Lower lobe of right lung (tissue), 2 donors: Measurements from ENCODE around the gene RNF138. TPM values are rescaled to one million over a fixed set of nuclear protein-coding genes. Genes with fewer than 3 reads are reported as not detected.

Source experiments
- ATAC-seq, 2 donors: fragments of 200-7000 bp; cut with Tn5 transposase; one replicate each; pipeline ENCODE4 v1.9.1; 2020 to 2022; ENCODE audit warnings: mild to moderate bottlenecking in 2 of 2, moderate library complexity in 2 of 2
- DNase-seq: peaks from one replicate; pipeline ENCODE4 v3.0.0-alpha.2; 2020
- H3K27ac ChIP-seq: fragments of 200-600 bp; one replicate; pipeline ENCODE4 v1.8.0; 2022
- H3K27me3 ChIP-seq: fragments of 200-600 bp; one replicate; pipeline ENCODE4 v1.8.0; 2022; ENCODE audit warnings: low read depth
- H3K36me3 ChIP-seq: fragments of 200-600 bp; one replicate; pipeline ENCODE4 v1.8.0; 2022; ENCODE audit warnings: mild to moderate bottlenecking
- H3K4me1 ChIP-seq: fragments of 200-600 bp; one replicate; pipeline ENCODE4 v1.8.0; 2022
- H3K4me3 ChIP-seq: fragments of 200-600 bp; one replicate; pipeline ENCODE4 v1.8.0; 2022; ENCODE audit warnings: mild to moderate bottlenecking
- H3K9me3 ChIP-seq: fragments of 200-600 bp; one replicate; pipeline ENCODE4 v1.8.0; 2022
- intact Hi-C: fragments of 100-400 bp; cut with DNase I; formaldehyde crosslinking; loops from one replicate; pipeline ENCODE4 v1.11.0; 2022
- total RNA-seq: library from RNA; stranded (reverse); fragmentation: NEBNext Ultra II Directional; extraction: Animal tissue kit (Norgen Biotek cat#: 25700); gene quantifications from one replicate; pipeline ENCODE4 v1.2.1, GENCODE V29; 2021
- TF ChIP-seq, protein P1 (sequence below): fragments of 200-600 bp; IDR thresholded peaks from one replicate; pipeline ENCODE4 v1.8.0; 2022; ENCODE audit warnings: antibody characterized with exemption, mild to moderate bottlenecking
- donor health status: DM: no; HTN: yes; CAD: no; lungs with severe emphysema.

The RNF138 gene
- total RNA-seq, 1 donor from 2014 or later, result 31.0 TPM

DNA sequence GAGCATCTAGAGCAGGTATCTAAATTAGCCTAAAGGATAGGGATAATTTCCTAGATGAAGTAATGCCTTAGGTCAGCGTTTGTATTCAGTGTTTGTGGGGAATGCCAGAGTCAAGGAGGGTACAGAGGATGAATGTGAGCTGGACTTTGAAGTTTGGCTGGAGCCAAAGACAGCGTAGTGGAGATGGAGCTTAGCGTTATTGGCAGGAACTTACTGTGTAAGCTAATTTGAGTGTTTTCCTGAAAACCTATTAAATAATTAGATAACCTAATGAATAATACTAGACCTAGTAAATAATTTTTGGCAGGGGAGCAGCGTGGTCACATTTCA, 4.2 kb downstream of the RNF138 start:
- intact Hi-C loops, result no loop called here
- Histone ChIP-seq H3K4me1 (peaks cover 61% of the 10 kb centered on the region), H3K27ac (no peak overlapping the region), H3K4me3 (no peak overlapping the region), H3K27me3 (no peaks in the 10 kb centered on the region), H3K36me3 (peaks cover 14% of the 10 kb centered on the region), H3K9me3 (no peaks in the 10 kb centered on the region)
- ATAC-seq (no peak), DNase-seq (no peak)
- TF ChIP-seq, protein P1, sequence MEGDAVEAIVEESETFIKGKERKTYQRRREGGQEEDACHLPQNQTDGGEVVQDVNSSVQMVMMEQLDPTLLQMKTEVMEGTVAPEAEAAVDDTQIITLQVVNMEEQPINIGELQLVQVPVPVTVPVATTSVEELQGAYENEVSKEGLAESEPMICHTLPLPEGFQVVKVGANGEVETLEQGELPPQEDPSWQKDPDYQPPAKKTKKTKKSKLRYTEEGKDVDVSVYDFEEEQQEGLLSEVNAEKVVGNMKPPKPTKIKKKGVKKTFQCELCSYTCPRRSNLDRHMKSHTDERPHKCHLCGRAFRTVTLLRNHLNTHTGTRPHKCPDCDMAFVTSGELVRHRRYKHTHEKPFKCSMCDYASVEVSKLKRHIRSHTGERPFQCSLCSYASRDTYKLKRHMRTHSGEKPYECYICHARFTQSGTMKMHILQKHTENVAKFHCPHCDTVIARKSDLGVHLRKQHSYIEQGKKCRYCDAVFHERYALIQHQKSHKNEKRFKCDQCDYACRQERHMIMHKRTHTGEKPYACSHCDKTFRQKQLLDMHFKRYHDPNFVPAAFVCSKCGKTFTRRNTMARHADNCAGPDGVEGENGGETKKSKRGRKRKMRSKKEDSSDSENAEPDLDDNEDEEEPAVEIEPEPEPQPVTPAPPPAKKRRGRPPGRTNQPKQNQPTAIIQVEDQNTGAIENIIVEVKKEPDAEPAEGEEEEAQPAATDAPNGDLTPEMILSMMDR, result no peak

GRCh38 chr18:32096946-32097345, 5.3 kb downstream of the RNF138 start:
- DNase-seq (no peak), ATAC-seq (no peak)
- TF ChIP-seq, protein P1, result no peak
- no peaks in the 10 kb centered on the region for H3K27me3 ChIP-seq
- no peak overlapping the region for H3K4me3 ChIP-seq
- H3K9me3 ChIP-seq, result no peaks in the 10 kb centered on the region
- intact Hi-C loops, result no loop called here
- H3K4me1 ChIP-seq, result peaks cover 54% of the 10 kb centered on the region
- no peak overlapping the region for H3K27ac ChIP-seq
- H3K36me3 ChIP-seq, result peaks cover 14% of the 10 kb centered on the region

- DNase-seq (no peak), ATAC-seq (no peak)
- intact Hi-C loops, result no loop called here
Measured at GRCh38 chr18:32104516-32104915, 12.8 kb downstream of the RNF138 start.

DNA sequence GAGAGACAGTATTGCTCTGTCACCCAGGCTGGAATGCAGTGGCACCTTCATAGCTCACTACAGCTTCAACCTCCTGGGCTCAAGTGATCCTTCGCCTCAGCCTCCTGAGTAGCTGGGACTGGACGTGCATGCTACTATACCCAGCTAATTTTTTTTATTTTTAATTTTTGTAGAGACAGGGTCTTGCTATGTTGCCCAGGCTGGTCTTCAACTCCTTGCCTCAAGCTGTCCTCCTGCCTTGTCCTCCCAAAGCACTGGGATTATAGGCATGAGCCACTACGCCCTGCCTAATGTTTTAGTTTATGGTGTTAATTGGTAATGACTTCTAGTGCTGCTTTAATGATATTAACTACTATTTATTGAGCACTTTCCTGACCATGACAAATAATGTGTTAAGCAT, 18.3 kb downstream of the RNF138 start:
- no peak overlapping the region for H3K27ac ChIP-seq
- no peaks in the 10 kb centered on the region for H3K4me1 ChIP-seq
- H3K27me3 ChIP-seq, result no peaks in the 10 kb centered on the region
- no peaks in the 10 kb centered on the region for H3K9me3 ChIP-seq
- DNase-seq (no peak), ATAC-seq (no peak)
- H3K4me3 ChIP-seq, result no peak overlapping the region
- TF ChIP-seq, protein P1, result no peak
- intact Hi-C loops, result no loop called here
- peaks cover 22% of the 10 kb centered on the region for H3K36me3 ChIP-seq

More at GRCh38 chr18:32104516-32104915, 12.8 kb downstream of the RNF138 start:
- TF ChIP-seq, protein P1, result no peak
- no peak overlapping the region for H3K27ac ChIP-seq
- H3K27me3 ChIP-seq, result no peaks in the 10 kb centered on the region
- peaks cover 7% of the 10 kb centered on the region for H3K36me3 ChIP-seq
- no peak overlapping the region for H3K4me3 ChIP-seq
- peaks cover 7% of the 10 kb centered on the region for H3K4me1 ChIP-seq
- no peaks in the 10 kb centered on the region for H3K9me3 ChIP-seq

GRCh38 chr18:32111706-32112105, 20.0 kb downstream of the RNF138 start:
- intact Hi-C loops, result no loop called here
- no peak overlapping the region for H3K27ac ChIP-seq
- H3K9me3 ChIP-seq, result no peaks in the 10 kb centered on the region
- TF ChIP-seq, protein P1, result no peak
- H3K4me3 ChIP-seq, result no peak overlapping the region
- H3K27me3 ChIP-seq, result no peaks in the 10 kb centered on the region
- no peak for DNase-seq
- H3K36me3 ChIP-seq, result peaks cover 30% of the 10 kb centered on the region
- no peak for ATAC-seq
- no peaks in the 10 kb centered on the region for H3K4me1 ChIP-seq

- TF ChIP-seq, protein P1, result no peak
- no peaks in the 10 kb centered on the region for H3K9me3 ChIP-seq
- no peaks in the 10 kb centered on the region for H3K4me1 ChIP-seq
- no peak overlapping the region for H3K4me3 ChIP-seq
- H3K27me3 ChIP-seq, result no peaks in the 10 kb centered on the region
- ATAC-seq (no peak), DNase-seq (no peak)
- intact Hi-C loops, result no loop called here
- H3K27ac ChIP-seq, result no peak overlapping the region
- peaks cover 41% of the 10 kb centered on the region for H3K36me3 ChIP-seq
Measured at GRCh38 chr18:32112826-32113225, 21.2 kb downstream of the RNF138 start.
